Bone marrow (tissue), 2 donors: ENCODE data around the gene CETP.
A peak's percentile ranks its signal among the peaks of the same experiment; 100 is the strongest.
"Not testable (repeated sequence)": the region's sequence is repeated elsewhere in the genome, so short reads cannot be mapped to it uniquely, and the experiment has no call there.

Experiments
- DNase-seq, 2 donors: peaks; one replicate each; lab custom pipeline; 2025; lab: John Stamatoyannopoulos, UW

The CETP gene

DNA sequence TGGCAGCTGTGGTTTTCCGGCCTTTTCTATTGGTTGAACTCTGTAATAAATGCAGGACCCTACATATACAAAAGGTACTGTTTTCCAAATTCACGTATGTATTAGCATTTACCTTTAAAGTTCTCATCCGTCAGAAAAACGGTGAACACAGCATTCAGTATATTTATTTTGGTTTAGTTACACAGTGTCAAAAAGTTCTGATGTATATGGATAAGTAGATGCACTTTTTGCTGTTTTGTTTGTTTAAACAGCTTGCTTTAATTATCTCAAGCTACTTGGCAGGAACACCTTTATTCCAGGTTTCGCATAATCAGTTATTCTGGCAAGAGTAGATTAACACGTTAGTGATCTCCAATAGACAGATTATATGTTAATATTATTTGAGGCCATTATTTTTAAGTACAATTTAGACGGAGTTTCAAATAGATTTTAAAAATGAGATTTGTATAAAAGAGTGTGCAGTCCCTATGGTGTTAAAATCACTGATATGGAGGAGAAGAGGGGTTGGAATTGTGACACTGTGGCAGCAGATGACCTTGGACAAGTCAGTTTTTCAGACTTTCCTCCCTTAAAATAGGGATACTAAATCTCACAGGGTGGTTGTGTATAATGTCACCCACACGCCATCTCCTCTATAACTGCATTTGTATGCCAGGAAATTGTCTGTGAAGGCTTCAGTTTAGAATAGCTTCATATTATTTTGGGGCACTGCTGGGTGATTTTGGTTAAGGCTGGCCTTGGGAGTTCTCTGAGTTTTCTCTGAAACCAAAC, 27.7 kb upstream of the CETP start:
- DNase-seq = no peak

- DNase-seq = not testable (repeated sequence)
Observed at GRCh38 chr16:56934599-56935145, 27.1 kb upstream of the CETP start.

GRCh38 chr16:56935201-56935600, 26.5 kb upstream of the CETP start:
- DNase-seq = no peak

- no peak for DNase-seq
Observed at GRCh38 chr16:56936491-56936890, 25.3 kb upstream of the CETP start.

DNA sequence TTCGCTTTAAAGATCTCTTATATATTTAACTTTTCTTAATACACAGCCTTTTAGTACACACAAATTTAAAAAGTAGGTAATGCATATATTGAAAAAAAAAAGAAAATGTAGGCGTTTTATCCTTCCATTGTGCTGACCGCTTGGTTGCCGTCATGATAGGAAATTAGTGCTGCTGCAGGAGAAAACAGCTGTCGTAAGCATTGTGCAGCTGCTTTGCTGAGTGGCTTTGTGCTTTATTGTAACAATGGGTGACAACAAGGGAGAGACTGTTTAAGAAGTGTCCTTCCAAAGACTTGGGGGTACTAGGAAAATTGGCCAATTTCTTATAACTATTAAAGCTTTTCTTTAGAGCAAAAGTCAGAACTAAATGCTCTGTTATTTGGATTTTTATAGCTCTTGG, 24.8 kb upstream of the CETP start:
- DNase-seq = no peak

GRCh38 chr16:56938664-56939513, 22.9 kb upstream of the CETP start:
- DNase-seq = no peak

GRCh38 chr16:56939801-56940200, 21.9 kb upstream of the CETP start:
- no peak for DNase-seq

DNA sequence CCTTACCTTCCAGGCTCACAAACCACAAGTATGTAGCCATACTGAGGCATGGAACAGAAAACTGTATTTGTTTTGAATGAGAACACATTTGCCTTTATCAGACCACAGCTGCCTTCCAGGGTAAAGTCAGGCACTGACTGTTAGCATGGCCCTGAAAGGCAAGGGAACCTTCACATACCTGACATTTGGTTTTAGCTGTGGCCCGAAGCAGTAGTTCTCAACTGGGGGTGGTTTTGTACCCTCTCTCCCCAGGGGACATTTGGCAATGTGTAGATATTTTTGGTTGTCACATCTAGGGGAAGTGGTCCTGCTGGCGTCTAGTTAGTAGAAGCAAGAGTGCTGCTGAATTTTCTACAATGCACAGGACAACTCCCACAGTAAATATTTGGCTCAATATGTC, 20.7 kb upstream of the CETP start:
- no peak for DNase-seq

- DNase-seq = no peak
Observed at GRCh38 chr16:56941856-56942331, 19.9 kb upstream of the CETP start.

DNA sequence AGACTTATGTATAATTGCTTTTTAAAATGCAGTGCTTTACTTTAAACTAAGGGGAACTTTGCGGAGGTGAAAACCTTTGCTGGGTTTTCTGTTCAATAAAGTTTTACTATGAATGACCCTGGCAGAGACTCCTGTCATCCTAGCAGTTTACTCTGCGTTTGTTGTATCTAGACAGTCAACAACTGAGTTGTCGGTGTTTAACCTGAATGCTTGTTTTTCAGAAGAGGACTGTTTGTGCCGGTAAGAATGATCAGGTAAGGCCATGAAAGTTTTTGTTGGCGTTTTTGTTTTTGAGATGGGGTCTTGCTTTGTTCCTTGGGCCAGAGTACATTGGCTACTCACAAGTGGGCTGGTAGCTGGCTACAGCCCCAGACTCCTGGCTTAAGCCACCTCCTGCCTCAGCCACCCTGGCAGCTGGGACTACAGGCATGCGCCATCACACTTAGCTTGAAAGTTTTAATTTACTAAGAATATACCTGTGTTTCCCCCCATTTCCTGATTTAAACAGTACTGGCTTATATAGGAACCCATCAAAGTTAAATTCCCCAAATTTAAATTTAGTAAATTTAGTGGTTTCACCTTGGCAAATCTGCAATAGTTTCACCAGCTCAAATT, 17.9 kb upstream of the CETP start:
- DNase-seq = no peak

DNA sequence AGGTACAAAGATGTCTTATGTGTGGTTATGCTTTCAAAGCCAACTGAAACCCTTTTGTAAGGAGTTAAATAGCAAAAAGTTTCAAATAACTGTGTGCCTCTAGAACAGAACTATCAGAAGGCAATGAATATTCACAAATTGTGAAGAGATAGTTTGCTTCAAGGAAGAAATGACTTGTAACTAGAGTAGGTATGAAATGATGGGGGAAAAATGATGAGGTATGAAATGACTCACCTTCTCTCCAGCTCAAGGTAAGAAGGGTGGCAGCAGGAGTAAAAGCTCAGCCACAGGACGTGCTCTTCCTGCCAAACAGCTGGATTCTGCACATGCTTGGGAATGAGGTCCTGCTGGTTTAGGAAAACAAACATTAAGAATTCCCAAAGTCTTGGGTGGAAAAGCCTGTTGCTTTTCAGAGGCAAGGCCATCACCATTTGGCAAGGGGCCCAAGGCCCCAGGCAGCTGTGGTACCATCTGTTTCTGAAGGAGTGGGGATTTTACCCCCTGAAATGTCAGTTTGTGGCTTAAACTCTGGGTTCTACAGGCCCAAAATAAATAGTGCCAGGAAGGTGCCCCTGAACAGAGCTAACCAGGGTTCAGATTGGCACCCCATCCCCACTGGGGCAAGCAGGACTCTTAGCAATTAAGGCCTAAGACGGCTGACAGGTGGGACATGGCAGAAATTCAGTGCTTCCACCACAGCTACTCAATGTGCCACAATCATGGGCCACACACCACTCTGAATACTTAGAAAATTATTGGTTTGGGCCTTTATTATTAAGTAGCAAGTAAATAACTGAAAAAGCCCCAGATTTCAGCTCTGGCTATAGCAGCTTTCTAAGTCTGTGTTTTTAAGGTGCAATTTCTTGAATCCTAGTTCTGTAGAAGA, 16.6 kb upstream of the CETP start:
- DNase-seq = no peak

GRCh38 chr16:56945847-56946527, 15.8 kb upstream of the CETP start:
- DNase-seq = no peak

DNA sequence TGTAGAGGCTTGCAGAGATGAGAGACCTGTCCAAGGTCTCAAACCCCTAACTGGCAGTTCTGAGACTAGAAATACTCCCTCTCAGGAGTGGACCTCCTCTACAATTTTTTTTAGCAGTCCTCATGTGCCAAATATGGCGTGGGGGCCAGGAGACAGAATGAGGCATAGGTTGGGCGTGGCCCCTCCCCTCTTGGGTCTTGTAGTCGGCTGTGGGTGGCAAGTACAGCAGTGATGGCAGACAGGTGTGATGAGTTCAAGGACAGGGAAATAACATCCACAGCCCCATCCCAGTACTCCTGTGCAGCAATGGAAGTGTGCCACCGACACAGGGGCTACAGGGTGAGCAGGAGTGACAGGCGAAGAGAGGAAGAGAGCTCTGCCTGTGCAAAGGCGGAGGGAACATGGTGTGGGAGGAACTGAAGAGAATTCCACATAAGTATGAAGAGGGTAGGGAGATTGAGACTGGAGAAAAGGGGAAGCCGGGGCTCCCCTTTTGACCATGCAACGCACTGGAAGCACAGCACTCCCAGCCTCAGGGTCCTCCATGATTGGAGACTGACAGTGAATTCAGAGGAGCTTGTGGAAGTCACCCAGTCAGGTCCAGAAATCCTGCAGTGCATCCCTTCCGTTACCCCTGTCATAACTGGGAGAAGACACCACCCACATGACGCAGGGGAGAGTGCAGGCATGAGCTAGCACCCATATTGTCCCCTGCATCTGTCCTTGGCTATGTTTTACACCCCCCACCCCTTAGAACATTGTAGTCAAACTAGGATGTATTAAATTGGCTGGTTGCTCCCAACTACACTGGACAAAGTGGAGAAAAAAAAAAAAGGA, 14.8 kb upstream of the CETP start:
- no peak for DNase-seq

DNA sequence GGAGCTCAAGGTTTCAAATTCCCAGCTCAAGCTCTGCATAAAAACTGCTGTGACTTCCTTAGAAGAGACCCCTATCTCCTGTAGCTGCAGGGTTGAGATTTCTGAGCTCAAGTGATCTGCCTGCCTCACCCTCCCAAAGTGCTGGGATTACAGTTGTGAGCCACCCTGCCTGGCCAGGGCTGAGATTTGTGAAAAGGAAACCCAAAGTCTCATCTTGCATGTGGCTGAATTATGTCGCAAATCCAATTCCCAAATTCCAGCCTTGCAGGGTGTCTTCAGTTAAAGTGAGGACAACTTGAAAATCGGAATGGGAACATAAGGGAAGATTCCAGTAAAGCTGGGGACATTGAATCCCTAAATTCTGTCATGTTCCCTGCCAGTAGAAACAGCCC, 14.2 kb upstream of the CETP start:
- DNase-seq = no peak

DNA sequence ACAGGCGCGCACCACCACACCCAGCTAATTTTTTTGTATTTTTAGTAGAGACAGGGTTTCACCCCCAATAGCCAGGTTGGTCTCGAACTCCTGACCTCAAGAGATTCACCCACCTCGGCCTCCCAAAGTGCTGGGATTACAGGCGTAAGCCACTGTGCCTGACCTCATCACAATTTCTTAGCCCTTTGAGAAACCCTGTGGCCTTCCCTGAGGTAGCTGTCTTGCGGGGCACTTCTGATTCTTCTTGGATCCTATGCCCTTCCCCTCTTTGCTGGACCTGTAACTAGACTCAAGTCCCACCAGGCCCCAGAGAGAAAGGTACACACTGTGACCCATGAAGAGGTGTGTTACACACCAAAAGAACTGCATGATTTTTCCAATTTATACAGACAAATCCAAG, 13.5 kb upstream of the CETP start:
- DNase-seq = no peak

- no peak for DNase-seq
Observed at GRCh38 chr16:56950051-56950450, 11.7 kb upstream of the CETP start.

DNA sequence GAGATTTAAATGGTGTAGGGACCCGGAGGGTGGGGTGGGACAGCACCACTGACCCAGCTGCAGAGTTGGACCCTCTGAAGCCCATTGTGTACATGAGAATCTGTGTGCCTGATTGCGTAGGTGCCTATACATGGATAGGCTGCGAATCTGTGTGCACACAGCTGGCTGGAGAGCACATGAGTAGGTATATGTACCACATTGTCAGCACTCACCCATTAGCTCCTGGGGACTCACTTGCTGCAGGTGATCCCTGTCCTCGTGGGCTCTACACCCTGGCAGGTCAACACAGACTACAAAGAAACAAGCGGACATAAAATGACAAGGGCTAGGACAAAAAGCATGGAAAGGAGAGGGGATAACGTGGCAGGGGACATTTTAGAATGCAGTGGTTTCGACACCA, 11.3 kb upstream of the CETP start:
- DNase-seq = no peak

GRCh38 chr16:56950881-56951771, 10.6 kb upstream of the CETP start:
- peak; percentile 61 to 67 for DNase-seq

DNA sequence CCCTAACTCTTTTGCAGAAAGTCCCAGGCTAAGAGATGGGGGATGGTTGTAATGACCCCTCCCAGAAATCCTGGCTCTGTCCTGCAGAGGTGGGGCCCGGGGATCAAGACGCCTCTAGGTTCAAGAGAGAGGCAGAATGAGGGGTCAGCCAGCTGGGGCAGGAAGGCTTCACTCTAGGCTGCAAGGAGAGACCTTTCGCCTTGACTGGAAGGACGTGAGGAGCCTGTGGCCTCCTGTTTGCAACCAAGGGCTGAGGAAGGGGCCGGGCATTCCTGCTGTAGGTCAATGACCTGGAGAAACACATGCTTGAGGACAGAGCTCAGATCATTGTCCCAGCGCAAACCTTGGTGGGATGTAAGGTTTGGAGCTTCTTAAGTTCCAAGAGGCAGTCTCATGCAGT, 8.7 kb upstream of the CETP start:
- no peak for DNase-seq
